Mucosa of stomach (tissue), 1 donor: ENCODE data around the gene RHOB.
"Not testable (repeated sequence)": the region's sequence is repeated elsewhere in the genome, so short reads cannot be mapped to it uniquely, and the experiment has no call there.

Source experiments
- H3K27me3 ChIP-seq: one replicate; pipeline ENCODE4 v1.7.0; 2013; ENCODE audit warnings: mild to moderate bottlenecking, low read length; ENCODE audit not compliant: control insufficient read depth, insufficient read depth
- H3K36me3 ChIP-seq: one replicate; pipeline ENCODE4 v1.7.0; 2013; ENCODE audit warnings: low read length; ENCODE audit not compliant: control insufficient read depth, insufficient read depth
- H3K4me1 ChIP-seq: one replicate; pipeline ENCODE4 v1.7.0; 2013; ENCODE audit warnings: mild to moderate bottlenecking, low read length; ENCODE audit not compliant: control insufficient read depth, insufficient read depth
- H3K4me3 ChIP-seq: one replicate; pipeline ENCODE4 v1.7.0; 2013; ENCODE audit warnings: low read length
- H3K9ac ChIP-seq: one replicate; pipeline ENCODE4 v1.7.0; 2013; ENCODE audit warnings: mild to moderate bottlenecking, low read length, moderate library complexity
- H3K9me3 ChIP-seq: one replicate; pipeline ENCODE4 v1.7.0; 2013; ENCODE audit warnings: mild to moderate bottlenecking, low read length, moderate library complexity; ENCODE audit not compliant: control insufficient read depth
- donor health status: Pancreatic carcinoma.

RHOB gene

GRCh38 chr2:20487030-20487391 lies 40.1 kb downstream of the RHOB start:
- H3K36me3 ChIP-seq, result no peaks in the 10 kb centered on the region
- H3K27me3 ChIP-seq, result no peaks in the 10 kb centered on the region
- no peak overlapping the region for H3K9ac ChIP-seq
- no peaks in the 10 kb centered on the region for H3K9me3 ChIP-seq
- no peak overlapping the region for H3K4me3 ChIP-seq
- H3K4me1 ChIP-seq, result no peaks in the 10 kb centered on the region

- Histone ChIP-seq H3K36me3 (no peaks in the 10 kb centered on the region), H3K4me3 (no peak overlapping the region), H3K9me3 (no peaks in the 10 kb centered on the region), H3K27me3 (no peaks in the 10 kb centered on the region), H3K4me1 (no peaks in the 10 kb centered on the region), H3K9ac (no peak overlapping the region)
Observed at GRCh38 chr2:20487392-20488174, 40.7 kb downstream of the RHOB start.

DNA sequence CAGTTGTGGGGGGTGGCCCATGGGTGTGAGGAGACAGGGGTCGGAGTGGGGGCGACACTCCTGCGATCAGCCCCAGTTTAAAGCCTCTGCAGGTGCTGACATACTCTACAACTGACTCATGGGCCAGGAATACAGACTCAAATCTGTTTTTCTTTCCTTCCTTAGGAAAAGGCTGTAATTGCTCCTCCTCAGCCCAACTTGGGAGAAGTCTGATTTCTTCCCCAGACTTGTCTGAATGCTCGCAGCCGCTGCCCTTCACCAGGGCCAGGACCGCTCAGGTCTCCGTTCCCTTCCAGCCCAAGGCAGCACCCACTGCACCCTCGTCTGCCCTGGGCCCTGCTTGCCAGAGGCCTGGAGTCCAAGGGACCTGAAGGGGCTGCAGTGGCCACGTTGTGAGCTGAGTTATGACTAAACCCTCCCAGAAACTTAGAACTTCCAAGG lies 41.3 kb downstream of the RHOB start:
- Histone ChIP-seq H3K4me1 (no peaks in the 10 kb centered on the region), H3K36me3 (no peaks in the 10 kb centered on the region), H3K4me3 (no peak overlapping the region), H3K9me3 (no peaks in the 10 kb centered on the region), H3K9ac (no peak overlapping the region), H3K27me3 (no peaks in the 10 kb centered on the region)

- Histone ChIP-seq H3K4me1 (no peaks in the 10 kb centered on the region), H3K4me3 (no peak overlapping the region), H3K9ac (no peak overlapping the region), H3K36me3 (no peaks in the 10 kb centered on the region), H3K9me3 (no peaks in the 10 kb centered on the region), H3K27me3 (no peaks in the 10 kb centered on the region)
Observed at GRCh38 chr2:20488782-20489181, 41.9 kb downstream of the RHOB start.

GRCh38 chr2:20490300-20491181 lies 43.7 kb downstream of the RHOB start:
- no peak overlapping the region for H3K4me3 ChIP-seq
- H3K9me3 ChIP-seq, result no peaks in the 10 kb centered on the region
- no peaks in the 10 kb centered on the region for H3K4me1 ChIP-seq
- no peak overlapping the region for H3K9ac ChIP-seq
- no peaks in the 10 kb centered on the region for H3K36me3 ChIP-seq
- no peaks in the 10 kb centered on the region for H3K27me3 ChIP-seq

- Histone ChIP-seq H3K27me3 (no peaks in the 10 kb centered on the region), H3K36me3 (no peaks in the 10 kb centered on the region), H3K4me3 (no peak overlapping the region), H3K9me3 (no peaks in the 10 kb centered on the region), H3K9ac (no peak overlapping the region), H3K4me1 (no peaks in the 10 kb centered on the region)
Observed at GRCh38 chr2:20491739-20492531, 45.1 kb downstream of the RHOB start.

DNA sequence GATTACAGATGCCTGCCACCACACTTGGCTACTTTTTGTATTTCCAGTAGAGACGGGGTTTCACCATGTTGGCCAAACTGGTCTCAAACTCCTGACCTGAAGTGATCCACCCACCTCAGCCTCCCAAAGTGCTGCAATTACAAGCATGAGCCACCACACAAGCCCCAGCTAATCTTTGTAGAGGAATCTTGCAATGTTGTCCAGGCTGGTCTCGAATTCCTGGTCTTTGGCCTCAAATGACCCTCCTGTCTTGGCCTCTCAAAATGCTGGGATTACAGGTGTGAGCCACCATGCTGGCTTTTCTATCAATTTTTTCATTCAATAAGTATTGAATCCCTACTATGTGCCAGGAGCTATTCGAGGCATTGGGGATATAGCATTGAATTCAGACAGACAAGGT lies 46.2 kb downstream of the RHOB start:
- H3K36me3 ChIP-seq, H3K9me3 ChIP-seq, H3K4me3 ChIP-seq, H3K27me3 ChIP-seq, H3K9ac ChIP-seq, H3K4me1 ChIP-seq: not testable (repeated sequence)

DNA sequence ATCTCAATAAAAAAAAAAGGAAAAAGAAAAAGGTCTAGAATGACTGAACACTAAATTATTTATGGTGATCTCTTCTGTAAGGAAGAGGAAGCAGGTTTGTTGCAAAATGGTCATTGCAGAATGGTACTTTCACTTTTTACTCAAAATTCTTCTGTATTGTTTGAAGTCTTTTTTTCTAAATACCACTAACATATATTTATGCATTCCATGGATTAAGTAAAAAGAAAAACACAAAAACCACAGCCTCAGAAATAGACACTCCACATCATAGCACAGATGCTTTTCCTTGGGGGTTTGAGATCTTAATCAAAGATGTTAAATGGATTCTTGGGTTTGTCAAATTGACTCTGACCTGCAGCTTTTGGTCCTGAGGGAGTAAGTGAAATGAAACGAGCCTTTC lies 47.4 kb downstream of the RHOB start:
- H3K9me3 ChIP-seq, result no peaks in the 10 kb centered on the region
- no peaks in the 10 kb centered on the region for H3K4me1 ChIP-seq
- no peak overlapping the region for H3K4me3 ChIP-seq
- no peak overlapping the region for H3K9ac ChIP-seq
- H3K27me3 ChIP-seq, result no peaks in the 10 kb centered on the region
- no peaks in the 10 kb centered on the region for H3K36me3 ChIP-seq

DNA sequence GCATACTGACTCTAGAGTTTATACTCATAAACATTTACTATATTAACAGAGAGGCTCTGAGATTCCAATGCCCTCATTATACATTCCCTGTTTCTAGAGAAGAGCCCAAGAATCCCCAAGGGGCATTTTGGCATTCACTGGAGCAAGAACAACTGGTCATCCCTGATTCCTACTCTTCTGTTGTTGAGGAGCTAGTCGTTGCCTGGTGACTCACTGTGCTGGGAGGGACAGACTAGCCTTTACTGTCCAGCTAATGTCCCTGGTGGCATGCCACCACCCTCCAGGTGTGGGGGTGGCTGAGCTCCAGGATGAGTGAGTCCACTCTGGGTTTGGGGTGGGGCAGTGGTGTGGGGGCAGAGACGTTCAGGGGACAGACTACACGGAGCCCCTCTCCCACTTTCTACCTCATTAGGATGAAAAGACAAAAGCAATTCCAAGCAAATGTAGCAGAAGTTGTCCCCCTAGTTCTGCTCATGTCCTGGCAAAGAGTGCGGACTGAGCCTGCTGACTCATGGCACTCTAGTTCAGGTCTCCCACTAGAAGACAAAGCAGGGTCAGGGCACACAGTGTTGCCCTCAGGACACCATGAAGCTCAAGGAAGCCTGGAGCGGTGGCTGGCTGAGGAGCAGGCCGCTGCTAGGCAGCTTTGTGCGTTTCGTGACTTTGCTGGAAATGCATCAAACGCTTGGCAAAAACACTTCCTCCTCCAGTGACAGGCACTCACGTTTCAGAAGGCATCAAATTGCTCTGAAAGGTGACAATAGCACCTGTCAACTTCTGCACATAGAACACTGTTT lies 49.4 kb downstream of the RHOB start:
- Histone ChIP-seq H3K9me3 (no peaks in the 10 kb centered on the region), H3K27me3 (no peaks in the 10 kb centered on the region), H3K36me3 (no peaks in the 10 kb centered on the region), H3K9ac (no peak overlapping the region), H3K4me1 (no peaks in the 10 kb centered on the region), H3K4me3 (no peak overlapping the region)

GRCh38 chr2:20496942-20497341 lies 50.1 kb downstream of the RHOB start:
- H3K9ac ChIP-seq, result no peak overlapping the region
- no peaks in the 10 kb centered on the region for H3K4me1 ChIP-seq
- no peaks in the 10 kb centered on the region for H3K36me3 ChIP-seq
- no peak overlapping the region for H3K4me3 ChIP-seq
- no peaks in the 10 kb centered on the region for H3K27me3 ChIP-seq
- H3K9me3 ChIP-seq, result no peaks in the 10 kb centered on the region
